LNCaP clone FGC (cell line): ENCODE results near the gene GPATCH4.
"Not testable (repeated sequence)": the region's sequence is repeated elsewhere in the genome, so short reads cannot be mapped to it uniquely, and the experiment has no call there.

Source experiments
- DNase-seq: peaks from one replicate; pipeline ENCODE4 v3.0.0-alpha.2; 2011; ENCODE audit warnings: low read depth
- H3K4me3 ChIP-seq: 2 replicates; pipeline ENCODE4 v1.5.1; 2011; ENCODE audit warnings: mild to moderate bottlenecking, low read depth, low read length, control low read depth
- TF ChIP-seq, protein P1 (sequence below): IDR thresholded peaks from 2 replicates; pipeline ENCODE4 v1.5.1; 2012; ENCODE audit warnings: mild to moderate bottlenecking; ENCODE audit not compliant: control insufficient read depth, insufficient read depth; ENCODE audit errors: extremely low read depth

Gene GPATCH4

GRCh38 chr1:156608036-156608674 lies 6.9 kb upstream of the GPATCH4 start:
- no peak overlapping the region for H3K4me3 ChIP-seq
- peak; percentile 57 for DNase-seq
- TF ChIP-seq, protein P1, sequence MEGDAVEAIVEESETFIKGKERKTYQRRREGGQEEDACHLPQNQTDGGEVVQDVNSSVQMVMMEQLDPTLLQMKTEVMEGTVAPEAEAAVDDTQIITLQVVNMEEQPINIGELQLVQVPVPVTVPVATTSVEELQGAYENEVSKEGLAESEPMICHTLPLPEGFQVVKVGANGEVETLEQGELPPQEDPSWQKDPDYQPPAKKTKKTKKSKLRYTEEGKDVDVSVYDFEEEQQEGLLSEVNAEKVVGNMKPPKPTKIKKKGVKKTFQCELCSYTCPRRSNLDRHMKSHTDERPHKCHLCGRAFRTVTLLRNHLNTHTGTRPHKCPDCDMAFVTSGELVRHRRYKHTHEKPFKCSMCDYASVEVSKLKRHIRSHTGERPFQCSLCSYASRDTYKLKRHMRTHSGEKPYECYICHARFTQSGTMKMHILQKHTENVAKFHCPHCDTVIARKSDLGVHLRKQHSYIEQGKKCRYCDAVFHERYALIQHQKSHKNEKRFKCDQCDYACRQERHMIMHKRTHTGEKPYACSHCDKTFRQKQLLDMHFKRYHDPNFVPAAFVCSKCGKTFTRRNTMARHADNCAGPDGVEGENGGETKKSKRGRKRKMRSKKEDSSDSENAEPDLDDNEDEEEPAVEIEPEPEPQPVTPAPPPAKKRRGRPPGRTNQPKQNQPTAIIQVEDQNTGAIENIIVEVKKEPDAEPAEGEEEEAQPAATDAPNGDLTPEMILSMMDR: peak; percentile 89

- not testable (repeated sequence) for H3K4me3 ChIP-seq, DNase-seq
These were observed 6.1 kb upstream of the GPATCH4 start for GRCh38 chr1:156607344-156607743.

DNA sequence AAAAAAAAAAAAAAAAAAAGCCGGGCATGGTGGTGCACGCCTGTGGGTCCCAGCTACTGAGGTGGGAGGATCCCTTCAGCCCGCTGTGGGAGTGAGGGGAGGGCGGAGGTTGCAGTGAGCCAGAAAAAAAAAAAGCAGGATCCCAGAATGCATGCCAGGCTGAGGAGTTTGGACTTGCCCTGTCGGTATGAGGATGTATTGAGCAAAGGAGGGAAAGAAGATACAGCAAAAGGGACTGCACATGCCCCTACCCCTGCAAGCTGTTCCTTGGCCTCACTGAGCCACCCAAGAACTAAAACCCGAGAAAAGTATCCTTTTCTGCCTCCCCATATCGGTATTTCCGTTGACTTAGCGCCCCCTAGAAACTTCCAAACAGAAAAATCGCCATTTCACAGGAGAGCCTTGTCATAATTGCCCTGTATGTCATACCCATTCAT lies 1.3 kb upstream of the GPATCH4 start:
- TF ChIP-seq, protein P1: no peak
- DNase-seq: no peak
- no peak overlapping the region for H3K4me3 ChIP-seq

DNA sequence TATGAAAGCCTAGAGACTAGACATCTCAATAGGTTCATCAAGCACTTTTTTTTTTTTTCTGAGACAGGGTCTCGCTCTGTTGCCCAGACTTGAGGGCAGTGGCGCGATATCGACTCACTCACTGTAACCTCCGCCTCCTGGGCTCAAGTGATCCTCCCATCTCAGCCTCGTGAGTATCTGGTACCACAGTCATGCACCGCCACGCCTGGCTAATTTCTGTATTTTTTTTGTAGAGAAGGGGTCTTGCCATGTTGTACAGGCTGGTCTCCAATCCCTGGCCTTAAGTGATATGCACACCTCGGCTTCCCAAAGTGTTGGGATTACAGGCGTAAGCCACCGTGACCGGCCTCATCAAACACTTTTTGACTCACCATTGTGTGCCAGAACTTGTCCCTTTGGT lies 613 bp upstream of the GPATCH4 start:
- H3K4me3 ChIP-seq: peak overlapping the region; percentile 62
- TF ChIP-seq, protein P1: no peak
- DNase-seq: no peak

GRCh38 chr1:156600733-156601121 lies 552 bp downstream of the GPATCH4 start:
- TF ChIP-seq, protein P1: no peak
- no peak for DNase-seq
- H3K4me3 ChIP-seq: peak overlapping the region; percentile 62

DNA sequence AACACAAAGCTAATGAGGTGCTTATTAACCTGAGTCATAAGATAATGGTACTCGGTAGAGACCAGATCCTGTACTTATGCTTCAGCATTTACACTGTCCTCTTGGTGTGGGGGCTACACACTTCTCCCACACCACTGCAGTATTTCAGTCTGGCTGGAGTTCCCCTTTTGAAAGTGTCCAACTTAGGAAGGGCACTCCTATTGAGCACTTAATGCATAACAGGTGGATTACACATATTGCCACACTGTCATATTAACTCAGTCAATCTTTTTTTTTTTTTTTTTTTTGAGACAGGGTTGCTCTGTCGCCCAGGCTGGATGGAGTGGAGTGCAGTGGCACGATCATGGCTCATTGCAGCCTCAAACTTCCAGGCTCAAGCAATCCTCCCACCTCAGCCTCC lies 1.5 kb downstream of the GPATCH4 start:
- TF ChIP-seq, protein P1: peak; percentile 21; the same call in 1 of the 2 replicates
- DNase-seq: no peak
- no peak overlapping the region for H3K4me3 ChIP-seq

GRCh38 chr1:156598731-156599432 lies 2.4 kb downstream of the GPATCH4 start:
- no peak for DNase-seq
- TF ChIP-seq, protein P1: no peak
- no peak overlapping the region for H3K4me3 ChIP-seq
